Left ventricle myocardium inferior (tissue), 1 donor: ENCODE data around the gene KCNMA1. TPM values are rescaled to one million over a fixed set of nuclear protein-coding genes. Genes with fewer than 3 reads are reported as not detected.

ENCODE experiments used
- DNase-seq: peaks from one replicate; pipeline ENCODE4 v3.0.0-alpha.2; 2020
- H3K27ac ChIP-seq: fragments of 200-600 bp; replicated peaks from 2 replicates; pipeline ENCODE4 v1.8.0; 2021
- H3K27me3 ChIP-seq: fragments of 200-600 bp; 2 replicates; pipeline ENCODE4 v1.8.0; 2021; ENCODE audit warnings: low read depth
- H3K36me3 ChIP-seq: fragments of 200-600 bp; 2 replicates; pipeline ENCODE4 v1.8.0; 2021
- H3K4me1 ChIP-seq: fragments of 200-600 bp; 2 replicates; pipeline ENCODE4 v1.8.0; 2021
- H3K4me3 ChIP-seq: fragments of 200-600 bp; 2 replicates; pipeline ENCODE4 v1.8.0; 2021; ENCODE audit warnings: mild to moderate bottlenecking, moderate library complexity
- H3K9me3 ChIP-seq: fragments of 200-600 bp; replicated peaks from 2 replicates; pipeline ENCODE4 v1.8.0; 2021
- intact Hi-C: fragments of 100-400 bp; cut with micrococcal nuclease; formaldehyde crosslinking; loops from one replicate; pipeline ENCODE4 v1.11.0; 2022
- total RNA-seq: library from RNA; stranded (reverse); fragmentation: NEBNext Ultra II Directional; extraction: Animal tissue kit (Norgen Biotek cat#: 25700); gene quantifications from one replicate; pipeline ENCODE4 v1.2.1, GENCODE V29; 2021
- TF ChIP-seq, protein P1 (sequence below): fragments of 200-600 bp; IDR thresholded peaks from 2 replicates; pipeline ENCODE4 v1.8.0; 2021; ENCODE audit warnings: antibody characterized with exemption, mild to moderate bottlenecking, borderline replicate concordance
- donor health status: DM: no; HTN: yes; CAD: no; lungs with severe emphysema.

The KCNMA1 gene
- total RNA-seq, 1 donor from 2014 or later, result 1.8 TPM

DNA sequence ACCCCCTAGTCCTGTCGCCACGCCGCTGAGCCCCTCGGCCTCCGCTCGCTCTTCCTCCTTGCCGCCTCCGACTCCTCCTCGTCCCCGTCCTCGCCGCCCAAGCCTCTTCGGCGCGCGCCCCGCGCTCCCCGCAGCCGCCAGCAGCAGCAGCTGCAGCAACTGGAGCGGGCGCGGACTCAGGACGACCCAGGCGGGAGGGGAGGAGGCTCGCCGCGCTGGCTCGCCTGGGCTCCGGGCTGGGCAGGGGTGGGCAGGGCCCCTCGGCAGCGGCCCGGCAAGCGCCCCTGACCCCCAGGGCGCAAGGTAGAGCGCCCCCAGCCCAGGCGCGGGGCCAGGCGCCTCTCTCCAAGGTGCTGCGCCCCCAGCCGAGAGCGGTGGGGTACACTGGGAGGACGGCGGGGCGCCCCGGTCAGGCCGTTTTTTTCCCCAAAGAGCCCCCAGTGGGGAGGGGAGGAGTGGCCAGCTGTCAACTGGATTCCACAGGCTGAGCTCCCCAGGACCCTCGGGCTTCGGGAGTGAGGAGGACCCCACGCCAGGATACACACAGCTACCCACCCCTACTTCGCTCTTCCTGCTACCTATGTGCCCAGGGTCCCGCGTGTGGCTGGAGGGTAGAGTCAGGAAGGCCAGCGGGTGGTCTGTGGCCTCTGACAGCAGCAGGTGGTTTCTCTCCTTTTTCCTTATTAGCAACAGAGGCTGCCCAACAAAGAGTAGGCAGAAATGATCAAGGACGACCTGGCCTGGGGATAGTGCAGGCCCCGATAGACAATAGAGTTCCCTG, 903 bp upstream of the KCNMA1 start:
- Histone ChIP-seq H3K27ac (no peak overlapping the region), H3K4me3 (peak overlapping the region; percentile 64), H3K4me1 (peaks cover 13% of the 10 kb centered on the region), H3K27me3 (peaks cover 97% of the 10 kb centered on the region), H3K9me3 (no peaks in the 10 kb centered on the region), H3K36me3 (no peaks in the 10 kb centered on the region)
- DNase-seq, result no peak
- intact Hi-C loops, result no loop called here
- TF ChIP-seq, protein P1, sequence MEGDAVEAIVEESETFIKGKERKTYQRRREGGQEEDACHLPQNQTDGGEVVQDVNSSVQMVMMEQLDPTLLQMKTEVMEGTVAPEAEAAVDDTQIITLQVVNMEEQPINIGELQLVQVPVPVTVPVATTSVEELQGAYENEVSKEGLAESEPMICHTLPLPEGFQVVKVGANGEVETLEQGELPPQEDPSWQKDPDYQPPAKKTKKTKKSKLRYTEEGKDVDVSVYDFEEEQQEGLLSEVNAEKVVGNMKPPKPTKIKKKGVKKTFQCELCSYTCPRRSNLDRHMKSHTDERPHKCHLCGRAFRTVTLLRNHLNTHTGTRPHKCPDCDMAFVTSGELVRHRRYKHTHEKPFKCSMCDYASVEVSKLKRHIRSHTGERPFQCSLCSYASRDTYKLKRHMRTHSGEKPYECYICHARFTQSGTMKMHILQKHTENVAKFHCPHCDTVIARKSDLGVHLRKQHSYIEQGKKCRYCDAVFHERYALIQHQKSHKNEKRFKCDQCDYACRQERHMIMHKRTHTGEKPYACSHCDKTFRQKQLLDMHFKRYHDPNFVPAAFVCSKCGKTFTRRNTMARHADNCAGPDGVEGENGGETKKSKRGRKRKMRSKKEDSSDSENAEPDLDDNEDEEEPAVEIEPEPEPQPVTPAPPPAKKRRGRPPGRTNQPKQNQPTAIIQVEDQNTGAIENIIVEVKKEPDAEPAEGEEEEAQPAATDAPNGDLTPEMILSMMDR, result no peak

- Histone ChIP-seq H3K36me3 (no peaks in the 10 kb centered on the region), H3K9me3 (no peaks in the 10 kb centered on the region), H3K4me1 (peaks cover 13% of the 10 kb centered on the region), H3K27ac (no peak overlapping the region), H3K4me3 (peak overlapping the region; percentile 64), H3K27me3 (peaks cover 98% of the 10 kb centered on the region)
- intact Hi-C loops, result no loop called here
- TF ChIP-seq, protein P1, result no peak
- DNase-seq, result no peak
Observed at GRCh38 chr10:77636967-77637531, 559 bp downstream of the KCNMA1 start.

DNA sequence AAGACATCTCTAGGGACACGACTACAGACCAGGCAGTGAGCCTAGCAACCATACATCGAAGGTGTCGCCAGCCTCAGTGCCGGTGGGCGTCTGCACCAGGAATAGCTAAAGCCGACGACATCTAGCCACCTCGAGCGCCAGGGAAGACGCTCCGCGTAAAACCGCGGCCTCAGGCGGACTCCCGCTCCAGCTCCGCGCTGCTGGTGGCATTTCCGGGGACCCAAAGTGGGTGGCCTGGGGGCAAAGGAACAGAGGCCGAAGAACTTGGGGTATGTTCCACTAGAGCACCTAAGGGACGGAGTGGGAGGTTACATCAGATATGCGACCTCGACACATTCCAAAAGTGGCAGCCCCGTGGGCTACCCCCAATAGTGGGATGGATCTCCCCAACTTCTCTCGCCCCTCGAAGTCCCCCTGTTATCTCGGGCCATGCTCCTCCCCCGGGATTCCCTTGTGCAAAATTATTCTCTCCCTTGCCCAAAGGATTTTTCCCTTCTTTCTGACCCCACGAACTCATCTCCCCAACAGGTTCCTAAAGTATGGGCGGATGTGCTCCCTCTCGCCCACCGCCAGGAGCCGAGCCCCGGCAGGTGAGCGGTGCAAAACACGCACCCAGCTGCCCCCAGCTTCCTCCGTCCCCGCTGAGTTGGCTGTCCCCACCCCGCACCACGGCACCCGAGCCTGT, 1.2 kb downstream of the KCNMA1 start:
- H3K4me3 ChIP-seq, result peak overlapping the region; percentile 64
- no peak for DNase-seq
- peaks cover 98% of the 10 kb centered on the region for H3K27me3 ChIP-seq
- H3K36me3 ChIP-seq, result no peaks in the 10 kb centered on the region
- TF ChIP-seq, protein P1, result no peak
- no peaks in the 10 kb centered on the region for H3K9me3 ChIP-seq
- intact Hi-C loops, result no loop called here
- no peak overlapping the region for H3K27ac ChIP-seq
- peaks cover 13% of the 10 kb centered on the region for H3K4me1 ChIP-seq

GRCh38 chr10:77635402-77636227, 2.0 kb downstream of the KCNMA1 start:
- Histone ChIP-seq H3K9me3 (no peaks in the 10 kb centered on the region), H3K4me1 (peaks cover 13% of the 10 kb centered on the region), H3K36me3 (no peaks in the 10 kb centered on the region), H3K27me3 (peaks cover 96% of the 10 kb centered on the region), H3K4me3 (peak overlapping the region; percentile 64), H3K27ac (no peak overlapping the region)
- intact Hi-C loops, result no loop called here
- DNase-seq, result no peak
- TF ChIP-seq, protein P1, result no peak

DNA sequence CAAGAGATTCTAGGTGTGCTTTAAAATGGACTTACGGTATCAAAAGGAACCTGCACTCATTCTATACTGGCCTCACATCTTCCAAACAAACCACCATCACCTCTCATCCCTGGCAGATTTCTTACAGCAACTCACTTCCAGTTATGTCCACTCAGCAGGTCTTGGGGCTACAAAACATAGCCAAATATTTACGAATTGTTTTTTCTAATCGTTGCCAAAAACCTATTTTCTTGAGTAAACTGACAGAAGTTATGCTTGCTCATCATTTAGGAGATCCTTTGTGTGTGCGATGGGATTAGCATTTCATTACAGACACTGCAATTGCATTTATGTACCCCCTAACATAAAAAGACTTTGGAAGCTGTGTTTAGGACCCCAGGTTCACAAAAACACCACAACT, 2.7 kb downstream of the KCNMA1 start:
- no peak for DNase-seq
- Histone ChIP-seq H3K9me3 (no peaks in the 10 kb centered on the region), H3K36me3 (no peaks in the 10 kb centered on the region), H3K27me3 (peaks cover 96% of the 10 kb centered on the region), H3K4me1 (peaks cover 13% of the 10 kb centered on the region), H3K4me3 (no peak overlapping the region), H3K27ac (no peak overlapping the region)
- intact Hi-C loops, result no loop called here
- TF ChIP-seq, protein P1, result no peak
